Activated T-cell treated with anti-CD3 and anti-CD28 coated beads for 24 hours (primary cell): ENCODE data around the gene CNEP1R1.
A peak's percentile ranks its signal among the peaks of the same experiment; 100 is the strongest.
"Not testable (repeated sequence)": the region's sequence is repeated elsewhere in the genome, so short reads cannot be mapped to it uniquely, and the experiment has no call there.

ENCODE experiments used
- DNase-seq: peaks from one replicate; pipeline ENCODE4 v3.0.0-alpha.2; 2020; ENCODE audit warnings: low read depth

Gene CNEP1R1

GRCh38 chr16:50024684-50025536 is at the start of gene CNEP1R1:
Gene CNEP1R1 (plus strand): TSS chr16:50025225. CDS start chr16:50025316, 91 bp downstream.
- DNase-seq: peak; percentile 92

- no peak for DNase-seq
Observed at GRCh38 chr16:49977427-49977826, 47.6 kb upstream of the CNEP1R1 start.

GRCh38 chr16:49978569-49979326 is 46.3 kb upstream of the CNEP1R1 start:
- DNase-seq: no peak

GRCh38 chr16:49980166-49980565 is 44.9 kb upstream of the CNEP1R1 start:
- DNase-seq: no peak

- DNase-seq: no peak
Observed at GRCh38 chr16:49986351-49987124, 38.5 kb upstream of the CNEP1R1 start.

- DNase-seq: no peak
Observed at GRCh38 chr16:49987381-49987780, 37.6 kb upstream of the CNEP1R1 start.

GRCh38 chr16:49992825-49993224 is 32.2 kb upstream of the CNEP1R1 start:
- DNase-seq: no peak

- no peak for DNase-seq
Observed at GRCh38 chr16:49993579-49993978, 31.4 kb upstream of the CNEP1R1 start.

GRCh38 chr16:49994006-49994405 is 31.0 kb upstream of the CNEP1R1 start:
- no peak for DNase-seq

GRCh38 chr16:49995720-49996119 is 29.3 kb upstream of the CNEP1R1 start:
- no peak for DNase-seq

GRCh38 chr16:49997721-49998251 is 27.2 kb upstream of the CNEP1R1 start:
- no peak for DNase-seq

GRCh38 chr16:49998991-49999390 is 26.0 kb upstream of the CNEP1R1 start:
- no peak for DNase-seq

GRCh38 chr16:50001144-50001543 is 23.9 kb upstream of the CNEP1R1 start:
- no peak for DNase-seq

- DNase-seq: no peak
Observed at GRCh38 chr16:50002190-50002589, 22.8 kb upstream of the CNEP1R1 start.

GRCh38 chr16:50004239-50004638 is 20.8 kb upstream of the CNEP1R1 start:
- DNase-seq: no peak

- DNase-seq: no peak
Observed at GRCh38 chr16:50006964-50007363, 18.1 kb upstream of the CNEP1R1 start.

GRCh38 chr16:50007744-50008143 is 17.3 kb upstream of the CNEP1R1 start:
- DNase-seq: no peak

- DNase-seq: no peak
Observed at GRCh38 chr16:50010212-50010611, 14.8 kb upstream of the CNEP1R1 start.

GRCh38 chr16:50011707-50012106 is 13.3 kb upstream of the CNEP1R1 start:
- DNase-seq: no peak

GRCh38 chr16:50012182-50012581 is 12.8 kb upstream of the CNEP1R1 start:
- DNase-seq: no peak

- not testable (repeated sequence) for DNase-seq
Observed at GRCh38 chr16:50014211-50014610, 10.8 kb upstream of the CNEP1R1 start.

GRCh38 chr16:50015631-50016030 is 9.4 kb upstream of the CNEP1R1 start:
- DNase-seq: no peak
